OCI-LY1 (cell line): ENCODE results near the gene TRABD2B.

Source experiments
- CTCF ChIP-seq: fragments of 200-600 bp; sonication (generic), shearing (Covaris generic); IDR thresholded peaks from 2 replicates; pipeline ENCODE4 v1.5.1; 2017; ENCODE audit warnings: mild to moderate bottlenecking, antibody characterized with exemption, low read length, moderate library complexity, mixed read lengths
- EZH2 ChIP-seq: fragments of 200-600 bp; sonication (generic), shearing (Covaris generic); IDR thresholded peaks from 2 replicates; pipeline ENCODE4 v1.8.0; 2017; ENCODE audit warnings: borderline replicate concordance, mixed run types, mild to moderate bottlenecking, antibody characterized with exemption, low read length, moderate library complexity, mixed read lengths

GRCh38 chr1:47991673-47992072 is 5.5 kb downstream of the TRABD2B start:
- TF ChIP-seq CTCF (no peak), EZH2 (no peak)
